ENCODE measurements around the gene LIMS1.

GRCh38 chr2:108637304-108637669 lies 103.0 kb downstream of the LIMS1 start:
- no peak for TF ChIP-seq EZH2 (IDR thresholded peaks at IDR 0.05)
- no peak for TF ChIP-seq POLR2AphosphoS5 (IDR thresholded peaks at IDR 0.05; ENCODE audit: borderline replicate concordance, low read depth, low read length)
